Suprapubic skin (tissue), 4 donors: ENCODE data around the gene PREX1. TPM values are rescaled to one million over a fixed set of nuclear protein-coding genes. Genes with fewer than 3 reads are reported as not detected.

ENCODE experiments used
- DNase-seq, 2 donors: peaks; one replicate each; pipeline ENCODE4 v3.0.0-alpha.2; 2019; ENCODE audit warnings: low spot score in 2 of 2
- H3K27ac ChIP-seq: fragments of 200-600 bp; sonication (generic); one replicate; pipeline ENCODE4 v1.5.1; 2019
- H3K27me3 ChIP-seq: fragments of 200-600 bp; sonication (generic); one replicate; pipeline ENCODE4 v1.5.1; 2019
- H3K36me3 ChIP-seq: fragments of 200-600 bp; sonication (generic); one replicate; pipeline ENCODE4 v1.5.1; 2019
- H3K4me1 ChIP-seq: fragments of 200-600 bp; sonication (generic); one replicate; pipeline ENCODE4 v1.5.1; 2019
- H3K4me3 ChIP-seq: fragments of 200-600 bp; sonication (generic); one replicate; pipeline ENCODE4 v1.5.1; 2019; ENCODE audit warnings: mild to moderate bottlenecking
- H3K9me3 ChIP-seq: fragments of 200-600 bp; sonication (generic); one replicate; pipeline ENCODE4 v1.5.1; 2019
- EP300 ChIP-seq: sonication (generic); formaldehyde crosslinking; IDR thresholded peaks from one replicate; pipeline ENCODE4 v1.6.1; 2017; ENCODE audit warnings: antibody characterized with exemption
- POLR2A ChIP-seq, 2 donors: fragments of 450-650 bp; IDR thresholded peaks; one replicate each; pipeline ENCODE4 v1.6.1; 2017; ENCODE audit warnings: antibody characterized with exemption in 2 of 2, mild to moderate bottlenecking in 2 of 2, moderate library complexity in 2 of 2
- POLR2AphosphoS5 ChIP-seq, 3 donors: sonication (generic); formaldehyde crosslinking; IDR thresholded peaks; one replicate each; pipeline ENCODE4 v1.6.1; 2017; ENCODE audit warnings: antibody characterized with exemption in 3 of 3
- WGBS: methylation state at CpG from one replicate; pipeline ENCODE4 v1.1.5; 2018; 5-methylcytosine and 5-hydroxymethylcytosine counted together
- total RNA-seq, 4 donors: library from RNA; depleted of rRNA; stranded (reverse); fragments of >200 nt; gene quantifications; one replicate each; pipeline ENCODE4 v1.1.0, GENCODE V29; 2016
- TF ChIP-seq, protein P1 (sequence below), 2 donors: fragments of 200-600 bp in 1 of 2; fragments of 450-650 bp in 1 of 2; sonication (generic) in 1 of 2; IDR thresholded peaks; one replicate each; pipeline ENCODE4 v1.5.1; 2016 to 2019; ENCODE audit warnings: antibody characterized with exemption in 2 of 2, mild to moderate bottlenecking in 1 of 2, moderate library complexity in 1 of 2

Gene PREX1
- total RNA-seq, 4 donors from 2014 or later = 4.7 to 15.1 (median 10.2) TPM

DNA sequence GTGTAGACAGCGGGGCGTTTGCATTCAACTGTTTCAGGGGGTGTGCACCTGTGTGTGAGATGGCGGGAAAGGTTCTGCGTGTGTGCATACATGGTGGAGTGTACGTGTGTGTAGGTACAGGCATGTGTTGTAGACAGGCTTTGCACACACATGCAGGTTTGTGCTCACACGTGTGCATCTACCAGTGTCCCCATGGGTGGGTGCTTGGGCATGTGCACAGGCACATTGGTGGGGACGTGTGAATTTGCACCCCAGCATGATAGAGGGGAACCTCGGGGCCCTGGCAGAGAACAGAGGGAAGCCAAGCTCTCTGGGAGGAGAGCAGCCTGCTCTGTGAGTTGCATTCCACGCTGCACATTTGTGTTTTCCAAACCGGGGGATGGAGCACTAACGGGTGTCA is 250.2 kb downstream of the PREX1 start:
- Histone ChIP-seq H3K4me1 (no peaks in the 10 kb centered on the region), H3K4me3 (no peak overlapping the region), H3K9me3 (no peaks in the 10 kb centered on the region), H3K36me3 (no peaks in the 10 kb centered on the region), H3K27ac (no peak overlapping the region), H3K27me3 (peaks cover 25% of the 10 kb centered on the region)
- DNase-seq = no peak
- WGBS = 71% methylated on average over 11 of the region's 11 CpGs
- TF ChIP-seq, protein P1, sequence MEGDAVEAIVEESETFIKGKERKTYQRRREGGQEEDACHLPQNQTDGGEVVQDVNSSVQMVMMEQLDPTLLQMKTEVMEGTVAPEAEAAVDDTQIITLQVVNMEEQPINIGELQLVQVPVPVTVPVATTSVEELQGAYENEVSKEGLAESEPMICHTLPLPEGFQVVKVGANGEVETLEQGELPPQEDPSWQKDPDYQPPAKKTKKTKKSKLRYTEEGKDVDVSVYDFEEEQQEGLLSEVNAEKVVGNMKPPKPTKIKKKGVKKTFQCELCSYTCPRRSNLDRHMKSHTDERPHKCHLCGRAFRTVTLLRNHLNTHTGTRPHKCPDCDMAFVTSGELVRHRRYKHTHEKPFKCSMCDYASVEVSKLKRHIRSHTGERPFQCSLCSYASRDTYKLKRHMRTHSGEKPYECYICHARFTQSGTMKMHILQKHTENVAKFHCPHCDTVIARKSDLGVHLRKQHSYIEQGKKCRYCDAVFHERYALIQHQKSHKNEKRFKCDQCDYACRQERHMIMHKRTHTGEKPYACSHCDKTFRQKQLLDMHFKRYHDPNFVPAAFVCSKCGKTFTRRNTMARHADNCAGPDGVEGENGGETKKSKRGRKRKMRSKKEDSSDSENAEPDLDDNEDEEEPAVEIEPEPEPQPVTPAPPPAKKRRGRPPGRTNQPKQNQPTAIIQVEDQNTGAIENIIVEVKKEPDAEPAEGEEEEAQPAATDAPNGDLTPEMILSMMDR (IDR thresholded peaks at IDR 0.05) = no peak
- TF ChIP-seq POLR2AphosphoS5 (IDR thresholded peaks at IDR 0.05) = no peak
- no peak for TF ChIP-seq EP300
- no peak for TF ChIP-seq POLR2A (IDR thresholded peaks at IDR 0.05)

DNA sequence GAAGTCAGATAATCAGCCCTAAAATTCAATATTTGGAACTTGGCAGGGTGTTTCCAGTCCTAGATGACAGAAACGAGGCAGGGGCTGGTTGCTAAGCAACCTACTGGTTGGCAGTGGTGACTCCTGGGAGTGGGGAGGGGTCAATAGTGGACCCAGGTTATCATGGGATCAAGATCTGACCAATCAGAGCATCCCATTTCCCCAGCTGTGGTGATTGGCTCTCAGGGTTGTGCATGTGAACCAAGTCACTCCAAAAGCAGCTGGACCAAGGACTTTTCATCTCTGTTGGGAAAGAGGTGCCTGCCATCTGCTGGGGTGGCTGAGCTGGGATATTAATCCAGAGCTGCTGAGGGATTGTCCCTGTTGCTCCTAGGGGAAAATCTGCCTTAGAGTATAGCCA is 253.4 kb downstream of the PREX1 start:
- H3K36me3 ChIP-seq = no peaks in the 10 kb centered on the region
- TF ChIP-seq EP300 = no peak
- TF ChIP-seq, protein P1 (IDR thresholded peaks at IDR 0.05) = no peak
- no peak for TF ChIP-seq POLR2AphosphoS5 (IDR thresholded peaks at IDR 0.05)
- no peak for TF ChIP-seq POLR2A (IDR thresholded peaks at IDR 0.05)
- no peak overlapping the region for H3K4me3 ChIP-seq
- H3K4me1 ChIP-seq = no peaks in the 10 kb centered on the region
- WGBS = 14% methylated on average over 1 of the region's 1 CpG
- DNase-seq = no peak
- peaks cover 8% of the 10 kb centered on the region for H3K27me3 ChIP-seq
- no peaks in the 10 kb centered on the region for H3K9me3 ChIP-seq
- no peak overlapping the region for H3K27ac ChIP-seq

Other genes with a start within 250 kb of the PREX1 start
- gene ARFGEF2, start 93.7 kb upstream of the PREX1 start, total RNA-seq = 10 to 100 TPM; 29.9 to 84.7 (median 39.1) TPM
- 10 to 100 TPM; 38.4 to 47.0 (median 42.6) TPM for gene CSE1L, start 218.3 kb upstream of the PREX1 start, total RNA-seq